ENCODE measurements around the gene CACNA1I.

DNA sequence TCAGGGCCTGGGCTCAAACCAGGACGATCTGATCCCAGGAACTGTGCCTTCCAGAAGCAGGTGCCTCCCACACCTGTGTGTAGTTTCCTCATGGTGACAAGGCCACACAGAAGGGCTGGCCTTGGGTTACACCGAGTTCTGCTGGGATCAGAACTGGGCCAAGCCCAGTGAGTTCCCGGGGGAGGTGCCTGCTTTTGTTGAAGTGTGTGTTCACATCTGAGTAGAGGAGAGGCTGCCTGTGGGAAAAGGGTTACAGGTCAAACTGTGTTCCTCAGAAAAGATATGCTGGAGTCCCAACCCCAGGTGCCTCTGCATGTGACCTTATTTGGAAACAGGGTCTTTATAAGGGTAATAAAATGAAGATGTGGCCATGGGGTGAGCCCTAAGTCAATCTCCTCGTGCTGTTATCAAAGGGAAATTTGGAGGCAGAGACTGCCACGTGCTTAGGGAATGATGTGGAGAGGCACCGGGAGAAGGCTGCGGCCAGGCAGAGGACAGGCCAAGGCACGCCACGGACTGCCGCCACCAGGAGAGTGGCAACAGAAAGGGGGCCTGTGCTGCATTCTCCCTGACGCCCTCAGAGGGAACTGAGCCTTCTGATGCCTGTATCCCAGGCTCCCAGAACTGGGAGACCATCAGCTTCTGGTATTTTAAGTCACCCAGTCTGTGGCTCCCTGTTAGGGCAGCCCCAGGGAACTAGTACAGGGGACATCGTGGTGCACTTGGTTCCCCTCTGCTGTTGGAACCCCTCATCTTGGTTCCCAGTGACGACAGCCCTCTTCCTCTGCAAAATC lies 158.8 kb downstream of the CACNA1I start:
- TF ChIP-seq, protein P1, sequence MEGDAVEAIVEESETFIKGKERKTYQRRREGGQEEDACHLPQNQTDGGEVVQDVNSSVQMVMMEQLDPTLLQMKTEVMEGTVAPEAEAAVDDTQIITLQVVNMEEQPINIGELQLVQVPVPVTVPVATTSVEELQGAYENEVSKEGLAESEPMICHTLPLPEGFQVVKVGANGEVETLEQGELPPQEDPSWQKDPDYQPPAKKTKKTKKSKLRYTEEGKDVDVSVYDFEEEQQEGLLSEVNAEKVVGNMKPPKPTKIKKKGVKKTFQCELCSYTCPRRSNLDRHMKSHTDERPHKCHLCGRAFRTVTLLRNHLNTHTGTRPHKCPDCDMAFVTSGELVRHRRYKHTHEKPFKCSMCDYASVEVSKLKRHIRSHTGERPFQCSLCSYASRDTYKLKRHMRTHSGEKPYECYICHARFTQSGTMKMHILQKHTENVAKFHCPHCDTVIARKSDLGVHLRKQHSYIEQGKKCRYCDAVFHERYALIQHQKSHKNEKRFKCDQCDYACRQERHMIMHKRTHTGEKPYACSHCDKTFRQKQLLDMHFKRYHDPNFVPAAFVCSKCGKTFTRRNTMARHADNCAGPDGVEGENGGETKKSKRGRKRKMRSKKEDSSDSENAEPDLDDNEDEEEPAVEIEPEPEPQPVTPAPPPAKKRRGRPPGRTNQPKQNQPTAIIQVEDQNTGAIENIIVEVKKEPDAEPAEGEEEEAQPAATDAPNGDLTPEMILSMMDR (IDR thresholded peaks at IDR 0.05; ENCODE audit: insufficient read depth, low read depth, low read length): no peak
- no peak for TF ChIP-seq EZH2 (IDR thresholded peaks at IDR 0.05; ENCODE audit: insufficient read depth, low read length)

All from astrocyte (in vitro differentiated cells and primary cell).